Tibial artery (tissue), 4 donors: ENCODE data around the gene INPP5A.

Experiments
- DNase-seq, 2 donors: peaks; one replicate each; pipeline ENCODE4 v3.0.0-alpha.2; 2019
- H3K27ac ChIP-seq, 2 donors: fragments of 200-600 bp; sonication (generic) in 1 of 2; 1 replicate in 1 of 2; 2 replicates in 1 of 2; pipeline ENCODE4 v1.5.1; 2018 to 2019; ENCODE audit warnings: mild to moderate bottlenecking in 1 of 2
- H3K27me3 ChIP-seq, 2 donors: fragments of 200-600 bp; sonication (generic) in 1 of 2; one replicate each; pipeline versions ENCODE4 v1.5.1 to v1.6.0; 2016 to 2019
- H3K36me3 ChIP-seq, 3 donors: fragments of 200-600 bp; sonication (generic) in 2 of 3; one replicate each; pipeline ENCODE4 v1.5.1; 2016 to 2019; ENCODE audit warnings: mild to moderate bottlenecking in 2 of 3
- H3K4me1 ChIP-seq, 4 donors: fragments of 200-600 bp; sonication (generic) in 2 of 4; 1 replicate in 3 of 4; 2 replicates in 1 of 4; pipeline ENCODE4 v1.5.1; 2016 to 2019
- H3K4me3 ChIP-seq, 2 donors: fragments of 200-600 bp; sonication (generic) in 1 of 2; 1 replicate in 1 of 2; 2 replicates in 1 of 2; pipeline ENCODE4 v1.5.1; 2018 to 2019; ENCODE audit warnings: mild to moderate bottlenecking in 2 of 2
- H3K9me3 ChIP-seq, 3 donors: fragments of 200-600 bp; sonication (generic) in 1 of 3; one replicate each; pipeline ENCODE4 v1.5.1; 2016 to 2019
- intact Hi-C: fragments of 100-400 bp; cut with DNase I; formaldehyde crosslinking; loops from one replicate; pipeline ENCODE4 v1.15.0; 2023; ENCODE audit warnings: low total_unique reads
- TF ChIP-seq, protein P1 (sequence below), 2 experiments: fragments of 200-600 bp in 1 of 2; fragments of 450-650 bp in 1 of 2; IDR thresholded peaks; one replicate each; pipeline ENCODE4 v1.5.1; 2017 to 2019; ENCODE audit warnings: antibody characterized with exemption in 2 of 2, mild to moderate bottlenecking in 1 of 2, moderate library complexity in 1 of 2

Gene INPP5A

GRCh38 chr10:132810141-132810806, 272.7 kb downstream of the INPP5A start:
- H3K27ac ChIP-seq: no peak overlapping the region
- peaks cover 0 to 7% (median 0%) of the 10 kb centered on the region in 3 donors for H3K9me3 ChIP-seq
- peaks cover 0 to 63% of the 10 kb centered on the region in 2 donors for H3K27me3 ChIP-seq
- TF ChIP-seq, protein P1, sequence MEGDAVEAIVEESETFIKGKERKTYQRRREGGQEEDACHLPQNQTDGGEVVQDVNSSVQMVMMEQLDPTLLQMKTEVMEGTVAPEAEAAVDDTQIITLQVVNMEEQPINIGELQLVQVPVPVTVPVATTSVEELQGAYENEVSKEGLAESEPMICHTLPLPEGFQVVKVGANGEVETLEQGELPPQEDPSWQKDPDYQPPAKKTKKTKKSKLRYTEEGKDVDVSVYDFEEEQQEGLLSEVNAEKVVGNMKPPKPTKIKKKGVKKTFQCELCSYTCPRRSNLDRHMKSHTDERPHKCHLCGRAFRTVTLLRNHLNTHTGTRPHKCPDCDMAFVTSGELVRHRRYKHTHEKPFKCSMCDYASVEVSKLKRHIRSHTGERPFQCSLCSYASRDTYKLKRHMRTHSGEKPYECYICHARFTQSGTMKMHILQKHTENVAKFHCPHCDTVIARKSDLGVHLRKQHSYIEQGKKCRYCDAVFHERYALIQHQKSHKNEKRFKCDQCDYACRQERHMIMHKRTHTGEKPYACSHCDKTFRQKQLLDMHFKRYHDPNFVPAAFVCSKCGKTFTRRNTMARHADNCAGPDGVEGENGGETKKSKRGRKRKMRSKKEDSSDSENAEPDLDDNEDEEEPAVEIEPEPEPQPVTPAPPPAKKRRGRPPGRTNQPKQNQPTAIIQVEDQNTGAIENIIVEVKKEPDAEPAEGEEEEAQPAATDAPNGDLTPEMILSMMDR (IDR thresholded peaks at IDR 0.05): no peak
- DNase-seq: peak in 1 of 2 donors; percentile 47
- H3K4me1 ChIP-seq: no peaks in the 10 kb centered on the region
- intact Hi-C loops: no loop called here
- H3K36me3 ChIP-seq: no peaks in the 10 kb centered on the region
- no peak overlapping the region for H3K4me3 ChIP-seq

GRCh38 chr10:132810807-132811700, 273.5 kb downstream of the INPP5A start:
- peak in 1 of 2 donors; percentile 57 for DNase-seq
- H3K27me3 ChIP-seq: peaks cover 0 to 65% of the 10 kb centered on the region in 2 donors
- H3K9me3 ChIP-seq: peaks cover 0 to 7% (median 0%) of the 10 kb centered on the region in 3 donors
- H3K4me1 ChIP-seq: no peaks in the 10 kb centered on the region
- TF ChIP-seq, protein P1 (IDR thresholded peaks at IDR 0.05): no peak
- no peak overlapping the region for H3K4me3 ChIP-seq
- intact Hi-C loops: no loop called here
- H3K36me3 ChIP-seq: no peaks in the 10 kb centered on the region
- no peak overlapping the region for H3K27ac ChIP-seq

DNA sequence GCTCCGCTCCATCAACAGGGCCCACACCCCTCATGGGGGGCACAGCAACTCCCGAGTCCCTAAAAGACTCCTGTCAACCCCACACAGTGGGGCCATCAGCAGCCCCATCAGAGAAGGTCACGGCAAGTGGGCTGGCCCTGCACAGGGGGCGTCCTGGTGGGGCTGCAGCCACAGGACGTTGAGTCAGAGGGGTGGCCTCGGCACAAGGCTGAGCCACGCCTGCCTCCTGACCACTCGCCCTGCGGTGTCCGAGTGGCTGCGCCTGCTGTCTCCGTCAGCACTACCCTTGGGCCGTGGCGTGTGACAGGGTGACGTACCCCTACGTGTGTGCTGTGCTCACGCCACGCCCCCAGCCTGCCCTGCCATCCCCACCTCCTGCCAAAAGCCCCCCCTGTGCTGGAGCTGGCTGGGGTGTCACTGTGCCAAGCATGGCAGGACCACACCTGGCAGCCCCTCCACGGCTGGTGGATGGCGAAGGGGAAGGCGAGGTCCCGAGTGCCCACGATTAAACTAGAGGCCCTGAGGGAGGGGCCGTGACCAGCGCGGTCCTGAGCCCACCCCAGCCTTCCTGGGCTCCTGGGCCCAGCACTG, 274.4 kb downstream of the INPP5A start:
- peaks cover 0 to under 1% (median 0%) of the 10 kb centered on the region in 3 donors for H3K9me3 ChIP-seq
- DNase-seq: peak in 1 of 2 donors; percentile 58
- no peak overlapping the region for H3K27ac ChIP-seq
- H3K4me3 ChIP-seq: no peak overlapping the region
- intact Hi-C loops: no loop called here
- no peaks in the 10 kb centered on the region for H3K36me3 ChIP-seq
- no peaks in the 10 kb centered on the region for H3K4me1 ChIP-seq
- TF ChIP-seq, protein P1 (IDR thresholded peaks at IDR 0.05): no peak
- H3K27me3 ChIP-seq: peaks cover 0 to 68% of the 10 kb centered on the region in 2 donors

DNA sequence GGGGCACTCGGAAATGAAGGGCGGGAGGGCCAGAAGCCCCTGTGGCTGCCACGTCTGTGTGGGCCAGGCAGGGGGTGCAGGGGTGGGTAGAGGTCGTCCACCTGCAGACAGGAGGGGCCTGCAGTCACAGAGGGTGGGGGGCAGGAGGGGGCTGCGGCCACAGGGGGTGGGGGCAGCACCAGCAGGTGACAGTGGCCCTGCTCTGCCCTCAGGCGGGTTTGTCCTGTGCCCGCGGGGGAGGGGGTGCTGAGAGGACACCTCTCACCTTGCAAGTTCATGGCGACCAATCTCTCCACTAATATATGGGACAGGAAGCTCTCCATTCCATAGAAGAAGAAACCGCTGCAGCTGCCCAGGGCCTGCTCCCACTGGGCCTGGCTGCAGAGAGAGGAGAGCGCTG, 274.9 kb downstream of the INPP5A start:
- Histone ChIP-seq H3K4me3 (no peak overlapping the region), H3K27ac (no peak overlapping the region), H3K27me3 (peaks cover 0 to 74% of the 10 kb centered on the region in 2 donors), H3K4me1 (no peaks in the 10 kb centered on the region), H3K36me3 (no peaks in the 10 kb centered on the region), H3K9me3 (no peaks in the 10 kb centered on the region)
- intact Hi-C loops: no loop called here
- TF ChIP-seq, protein P1 (IDR thresholded peaks at IDR 0.05): no peak
- DNase-seq: no peak

- intact Hi-C loops: no loop called here
- Histone ChIP-seq H3K36me3 (no peaks in the 10 kb centered on the region), H3K4me3 (no peak overlapping the region), H3K9me3 (no peaks in the 10 kb centered on the region), H3K27ac (no peak overlapping the region), H3K4me1 (no peaks in the 10 kb centered on the region), H3K27me3 (peaks cover 0 to 78% of the 10 kb centered on the region in 2 donors)
- peak in 1 of 2 donors; percentile 42 for DNase-seq
- TF ChIP-seq, protein P1 (IDR thresholded peaks at IDR 0.05): no peak
Observed at GRCh38 chr10:132813001-132813401, 275.4 kb downstream of the INPP5A start.
